ENCODE measurements around the gene RGSL1. TPM values are rescaled to one million over a fixed set of nuclear protein-coding genes. Genes with fewer than 3 reads are reported as not detected.

Gene RGSL1
- total and polyA plus RNA-seq, 9 of the 15 experiments (the other 6 are each of a cell fraction or from before 2014, with no cell fraction given), result 0.03 TPM; not detected in 8

- no peak for TF ChIP-seq ZNF12 (CRISPR knock-in tag; IDR thresholded peaks at IDR 0.05)
- TF ChIP-seq KDM2B (CRISPR knock-in tag; IDR thresholded peaks at IDR 0.05), result no peak
- TF ChIP-seq ARHGAP35 (IDR thresholded peaks at IDR 0.05; ENCODE audit: partially characterized antibody), result no peak
- 0 out of 2 replicates have a peak, but pooled peaks have one; percentile 28 for TF ChIP-seq CREB3L1 (IDR thresholded peaks at IDR 0.05; ENCODE audit: borderline replicate concordance, low read depth)
- TF ChIP-seq GTF2A2 (tag; IDR thresholded peaks at IDR 0.05), result no peak
- no peak for TF ChIP-seq MAFF (IDR thresholded peaks at IDR 0.05; ENCODE audit: low read length)
- peak; percentile 91 for TF ChIP-seq ZBTB17 (CRISPR knock-in tag; IDR thresholded peaks at IDR 0.05)
- TF ChIP-seq ETV5 (CRISPR knock-in tag; IDR thresholded peaks at IDR 0.05; ENCODE audit: low read depth), result peak; percentile 17
- no peak for TF ChIP-seq THAP7 (CRISPR knock-in tag; IDR thresholded peaks at IDR 0.05)
- TF ChIP-seq UBTF (IDR thresholded peaks at IDR 0.05; ENCODE audit: borderline replicate concordance in 1 of 2, low read depth in 2 of 2, low read length in 2 of 2), result 0 out of 4 replicates have a peak, but pooled peaks of 1 of the 2 experiments have one; percentile 23
Measured at GRCh38 chr1:182588500-182589396, 138.8 kb downstream of the RGSL1 start, which contains the start of gene RNASEL (continued).
